Esophagus muscularis mucosa (tissue), 4 donors: Measurements from ENCODE around the gene TMEM8B. TPM values are rescaled to one million over a fixed set of nuclear protein-coding genes. Genes with fewer than 3 reads are reported as not detected.
A peak's percentile ranks its signal among the peaks of the same experiment; 100 is the strongest.

Experiments used
- DNase-seq: peaks from one replicate; pipeline ENCODE4 v3.0.0-alpha.2; 2017; ENCODE audit errors: extremely low spot score
- H3K27ac ChIP-seq, 4 donors: fragments of 200-600 bp; sonication (generic); replicated peaks in 1 of 4; 1 replicate in 3 of 4; 2 replicates in 1 of 4; pipeline ENCODE4 v1.5.1; 2016 to 2019; ENCODE audit warnings: mild to moderate bottlenecking in 1 of 4
- H3K27me3 ChIP-seq, 4 donors: fragments of 200-600 bp; sonication (generic); one replicate each; pipeline versions ENCODE4 v1.5.1 to v1.6.0; 2016 to 2019
- H3K36me3 ChIP-seq, 4 donors: fragments of 200-600 bp; sonication (generic); one replicate each; pipeline ENCODE4 v1.5.1; 2016 to 2019
- H3K4me1 ChIP-seq, 4 donors: fragments of 200-600 bp; sonication (generic); one replicate each; pipeline ENCODE4 v1.5.1; 2016 to 2019
- H3K4me3 ChIP-seq, 4 donors: fragments of 200-600 bp; sonication (generic); 1 replicate in 2 of 4; 2 replicates in 2 of 4; pipeline ENCODE4 v1.5.1; 2016 to 2019; ENCODE audit warnings: mild to moderate bottlenecking in 4 of 4, moderate library complexity in 1 of 4
- H3K9me3 ChIP-seq, 4 donors: fragments of 200-600 bp; sonication (generic); 1 replicate in 3 of 4; 2 replicates in 1 of 4; pipeline ENCODE4 v1.5.1; 2016 to 2019
- EP300 ChIP-seq: sonication (generic); formaldehyde crosslinking; IDR thresholded peaks from one replicate; pipeline ENCODE4 v1.6.1; 2017; ENCODE audit warnings: antibody characterized with exemption
- POLR2A ChIP-seq: fragments of 450-650 bp; IDR thresholded peaks from one replicate; pipeline ENCODE4 v1.6.1; 2017; ENCODE audit warnings: antibody characterized with exemption, moderate library complexity, mild to moderate bottlenecking, low read depth
- POLR2AphosphoS5 ChIP-seq, 2 donors: sonication (generic); formaldehyde crosslinking; IDR thresholded peaks; one replicate each; pipeline ENCODE4 v1.6.1; 2017; ENCODE audit warnings: antibody characterized with exemption in 2 of 2
- WGBS: methylation state at CpG from one replicate; pipeline ENCODE4 v1.1.5; 2018; 5-methylcytosine and 5-hydroxymethylcytosine counted together
- intact Hi-C: fragments of 100-400 bp; cut with DNase I; formaldehyde crosslinking; loops from one replicate; pipeline ENCODE4 v1.15.1; 2023
- total RNA-seq, 4 donors: library from RNA; depleted of rRNA; stranded (reverse); fragments of >200 nt; gene quantifications; one replicate each; pipeline versions ENCODE4 v1.1.0 to v1.2.1, GENCODE V29; 2016
- TF ChIP-seq, protein P1 (sequence below), 3 experiments: fragments of 200-600 bp in 2 of 3; fragments of 450-650 bp in 1 of 3; sonication (generic) in 2 of 3; IDR thresholded peaks; one replicate each; pipeline ENCODE4 v1.5.1; 2017 to 2019; ENCODE audit warnings: antibody characterized with exemption in 3 of 3, mild to moderate bottlenecking in 2 of 3, moderate library complexity in 1 of 3

The TMEM8B gene
- total RNA-seq, 4 donors from 2014 or later, result 10.0 to 27.0 (median 20.3) TPM

DNA sequence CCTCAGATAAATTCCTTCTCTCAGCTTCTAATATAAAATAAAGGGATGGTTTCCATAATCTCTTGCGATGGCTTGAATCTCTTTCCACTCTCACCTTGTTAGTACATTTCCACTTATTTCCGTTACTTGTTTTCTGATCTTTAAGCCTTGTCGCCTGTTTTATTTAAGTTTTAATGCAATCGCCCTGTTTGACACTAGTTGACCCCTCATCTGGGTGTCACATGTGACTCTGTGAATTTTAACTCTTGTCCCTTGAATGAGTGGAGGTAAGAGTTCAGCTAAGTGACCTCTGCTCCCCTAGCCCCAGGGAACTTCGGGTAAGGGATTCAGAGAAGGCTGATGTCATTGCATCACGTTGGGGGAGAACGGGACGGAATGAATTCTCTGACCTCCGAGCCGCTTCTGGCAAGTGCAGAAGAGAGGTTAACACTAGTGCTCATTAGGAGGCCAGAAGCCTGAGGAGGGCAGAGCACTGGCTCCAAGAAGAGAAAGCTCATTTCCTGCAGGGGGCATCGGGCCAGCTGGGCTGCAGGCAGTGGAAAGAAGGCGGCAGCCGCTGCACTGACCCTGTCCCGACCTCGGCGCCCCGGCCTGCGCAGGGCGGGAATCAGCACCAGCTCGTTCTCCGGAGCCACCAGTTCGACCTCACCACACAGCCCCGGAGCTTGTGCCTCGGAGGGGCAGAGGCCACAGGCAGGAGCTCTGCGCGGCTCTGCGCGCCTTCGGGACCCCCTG is 14.8 kb upstream of the TMEM8B start:
- 27% methylated on average over 9 of the region's 29 CpGs for WGBS
- Histone ChIP-seq H3K4me1 (peaks cover 30 to 47% (median 44%) of the 10 kb centered on the region in 4 donors), H3K9me3 (no peaks in the 10 kb centered on the region), H3K4me3 (peak overlapping the region; percentile 76 to 100 (median 86)), H3K27ac (peak overlapping the region; percentile 94 to 100 (median 96)), H3K36me3 (peaks cover 0 to 13% (median 8%) of the 10 kb centered on the region in 4 donors), H3K27me3 (no peaks in the 10 kb centered on the region)
- TF ChIP-seq POLR2A, result no peak
- TF ChIP-seq POLR2AphosphoS5 (IDR thresholded peaks at IDR 0.05), result peak in 1 of 2 donors; percentile 30
- TF ChIP-seq, protein P1, sequence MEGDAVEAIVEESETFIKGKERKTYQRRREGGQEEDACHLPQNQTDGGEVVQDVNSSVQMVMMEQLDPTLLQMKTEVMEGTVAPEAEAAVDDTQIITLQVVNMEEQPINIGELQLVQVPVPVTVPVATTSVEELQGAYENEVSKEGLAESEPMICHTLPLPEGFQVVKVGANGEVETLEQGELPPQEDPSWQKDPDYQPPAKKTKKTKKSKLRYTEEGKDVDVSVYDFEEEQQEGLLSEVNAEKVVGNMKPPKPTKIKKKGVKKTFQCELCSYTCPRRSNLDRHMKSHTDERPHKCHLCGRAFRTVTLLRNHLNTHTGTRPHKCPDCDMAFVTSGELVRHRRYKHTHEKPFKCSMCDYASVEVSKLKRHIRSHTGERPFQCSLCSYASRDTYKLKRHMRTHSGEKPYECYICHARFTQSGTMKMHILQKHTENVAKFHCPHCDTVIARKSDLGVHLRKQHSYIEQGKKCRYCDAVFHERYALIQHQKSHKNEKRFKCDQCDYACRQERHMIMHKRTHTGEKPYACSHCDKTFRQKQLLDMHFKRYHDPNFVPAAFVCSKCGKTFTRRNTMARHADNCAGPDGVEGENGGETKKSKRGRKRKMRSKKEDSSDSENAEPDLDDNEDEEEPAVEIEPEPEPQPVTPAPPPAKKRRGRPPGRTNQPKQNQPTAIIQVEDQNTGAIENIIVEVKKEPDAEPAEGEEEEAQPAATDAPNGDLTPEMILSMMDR (IDR thresholded peaks at IDR 0.05), result peak in 2 of 3 experiments; percentile 7 to 28
- DNase-seq, result no peak
- intact Hi-C loops, result no loop called here

DNA sequence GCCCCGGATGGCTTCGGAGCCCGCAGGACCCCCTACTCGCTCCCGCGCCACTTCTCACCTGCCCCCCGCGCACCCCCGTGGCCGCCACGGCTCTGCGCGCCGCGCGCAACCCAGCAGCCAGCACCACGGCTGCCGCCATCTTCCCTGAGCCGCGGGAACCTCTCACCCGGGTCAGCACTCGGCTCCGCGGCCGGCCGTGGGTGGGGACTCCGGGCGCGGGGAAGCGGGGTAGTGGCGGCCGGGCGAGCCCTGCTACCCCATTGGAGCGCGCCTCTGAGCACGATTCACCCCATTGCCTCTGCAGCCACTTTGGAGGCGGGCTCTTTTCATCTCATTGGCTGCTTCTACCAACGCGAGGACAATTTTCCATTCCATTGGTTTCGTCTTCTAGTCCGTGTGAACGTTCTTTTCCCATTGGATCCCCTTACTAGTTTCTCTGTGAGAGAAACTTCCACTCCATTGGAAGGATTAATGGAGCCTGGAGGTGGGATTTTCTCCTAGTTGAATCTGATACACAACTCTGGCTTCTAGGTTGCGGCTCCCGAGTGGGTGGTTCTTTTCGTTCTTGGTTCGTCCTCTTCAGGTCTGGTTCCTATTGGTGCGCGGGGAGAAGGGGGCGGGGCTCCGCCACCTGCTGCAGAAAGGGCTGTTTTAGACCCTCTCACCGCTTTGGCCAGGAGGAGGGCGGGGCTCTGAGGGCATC is 14.0 kb upstream of the TMEM8B start, which contains the start of gene HINT2:
TSS of gene HINT2 (minus strand) at position 202 of the 703 bp plus-strand sequence. CDS start at position 139, 63 bp downstream.
- Histone ChIP-seq H3K4me1 (peaks cover 30 to 47% (median 43%) of the 10 kb centered on the region in 4 donors), H3K4me3 (peak within 1 kb of the TSS; percentile 76 to 100 (median 86)), H3K27ac (peak within 1 kb of the TSS; percentile 94 to 100 (median 96)), H3K36me3 (peaks cover 0 to 6% (median 2%) of the 10 kb centered on the region in 4 donors), H3K27me3 (no peaks in the 10 kb centered on the region), H3K9me3 (no peaks in the 10 kb centered on the region)
- intact Hi-C loops, result no loop called here
- DNase-seq, result peak; percentile 99
- TF ChIP-seq EP300 (no peak), POLR2A (peak; percentile 86), POLR2AphosphoS5 (IDR thresholded peaks at IDR 0.05) (peak; percentile 85 to 98)
- TF ChIP-seq, protein P1 (IDR thresholded peaks at IDR 0.05), result peak in 1 of 3 experiments; percentile 16
- 0% methylated on average over 18 of the region's 52 CpGs for WGBS

DNA sequence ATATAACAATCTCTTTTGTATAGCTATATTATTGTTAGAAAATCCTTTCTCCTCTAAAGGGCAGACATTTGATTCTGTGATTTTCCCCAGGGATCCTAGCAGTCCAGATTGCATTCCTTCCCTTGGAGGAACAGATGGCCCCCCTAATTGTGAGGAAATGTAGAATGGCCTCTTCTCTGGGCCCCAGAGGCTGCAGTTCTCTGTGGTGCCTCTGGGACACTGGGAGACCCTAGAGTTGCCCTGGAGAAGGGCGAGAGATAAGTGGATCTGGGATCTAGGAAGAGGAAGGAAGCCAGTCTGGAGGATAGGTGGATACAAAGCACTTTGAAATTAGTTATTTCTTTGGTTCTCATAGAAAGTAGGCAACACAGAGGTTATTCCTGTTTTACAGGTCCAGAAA is 12.3 kb upstream of the TMEM8B start:
- Histone ChIP-seq H3K9me3 (no peaks in the 10 kb centered on the region), H3K4me1 (peaks cover 23 to 36% (median 30%) of the 10 kb centered on the region in 4 donors), H3K36me3 (no peaks in the 10 kb centered on the region), H3K27me3 (no peaks in the 10 kb centered on the region), H3K4me3 (no peak overlapping the region), H3K27ac (no peak overlapping the region)
- intact Hi-C loops, result no loop called here
- TF ChIP-seq POLR2AphosphoS5 (IDR thresholded peaks at IDR 0.05), result no peak
- TF ChIP-seq EP300, result no peak
- TF ChIP-seq, protein P1 (IDR thresholded peaks at IDR 0.05), result no peak
- TF ChIP-seq POLR2A, result no peak
- no peak for DNase-seq
- WGBS, result 65% methylated on average over 1 of the region's 1 CpG

DNA sequence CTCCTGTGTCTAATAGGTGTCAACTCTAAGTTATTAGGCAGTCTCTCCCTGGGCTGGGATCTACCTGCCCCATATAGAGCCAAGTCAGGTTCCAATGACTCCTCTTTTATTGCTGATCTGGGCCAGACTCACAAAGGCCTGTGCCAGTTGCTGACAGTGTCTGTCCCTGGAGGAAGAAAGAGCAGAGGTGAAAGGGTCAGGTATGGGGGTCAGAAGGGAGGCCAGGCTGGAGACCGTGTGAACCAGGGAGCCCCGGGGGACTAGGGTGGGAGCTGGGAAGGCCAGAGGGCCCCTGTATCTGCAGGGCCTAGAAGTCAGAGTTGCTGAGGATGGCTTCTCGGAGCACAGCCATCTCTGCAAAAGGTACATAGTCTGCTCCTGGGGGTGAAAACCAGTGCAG is 10.7 kb upstream of the TMEM8B start:
- WGBS, result 91% methylated on average over 3 of the region's 3 CpGs

More for the DNA sequence above, 10.7 kb upstream of the TMEM8B start:
- intact Hi-C loops, result no loop called here
- Histone ChIP-seq H3K36me3 (no peaks in the 10 kb centered on the region), H3K27ac (no peak overlapping the region), H3K4me1 (peaks cover 11 to 20% (median 16%) of the 10 kb centered on the region in 4 donors), H3K9me3 (no peaks in the 10 kb centered on the region), H3K4me3 (no peak overlapping the region), H3K27me3 (no peaks in the 10 kb centered on the region)
- no peak for DNase-seq
- TF ChIP-seq, protein P1 (IDR thresholded peaks at IDR 0.05), result no peak
- TF ChIP-seq POLR2AphosphoS5 (IDR thresholded peaks at IDR 0.05) (no peak), POLR2A (no peak), EP300 (no peak)
